Neuronal stem cell (in vitro differentiated cells): ENCODE data around the gene F5.

Source experiments
- DNase-seq: peaks from one replicate; pipeline ENCODE4 v3.0.0-alpha.2; 2013; ENCODE audit warnings: low spot score
- H2AFZ ChIP-seq: one replicate; pipeline ENCODE4 v1.6.1; 2013; ENCODE audit warnings: mild to moderate bottlenecking, low read length, inconsistent platforms
- H2AK5ac ChIP-seq: 2 replicates; pipeline ENCODE4 v1.6.1; 2013; ENCODE audit warnings: low read depth, mild to moderate bottlenecking, inconsistent platforms, low read length, moderate library complexity, mixed read lengths
- H2BK120ac ChIP-seq: 2 replicates; pipeline ENCODE4 v1.6.1; 2013; ENCODE audit warnings: low read depth, mild to moderate bottlenecking, inconsistent platforms, low read length, moderate library complexity, mixed read lengths
- H2BK12ac ChIP-seq: one replicate; pipeline ENCODE4 v1.6.1; 2013; ENCODE audit warnings: low read length, inconsistent platforms
- H2BK15ac ChIP-seq: 2 replicates; pipeline ENCODE4 v1.6.1; 2013; ENCODE audit warnings: mild to moderate bottlenecking, low read length, inconsistent platforms, mixed read lengths
- H2BK5ac ChIP-seq: one replicate; pipeline ENCODE4 v1.6.1; 2013; ENCODE audit warnings: inconsistent platforms, mild to moderate bottlenecking, low read length, moderate library complexity
- H3K14ac ChIP-seq: one replicate; pipeline ENCODE4 v1.6.1; 2013; ENCODE audit warnings: low read length, inconsistent platforms
- H3K18ac ChIP-seq: 2 replicates; pipeline ENCODE4 v1.6.1; 2013; ENCODE audit warnings: low read length, inconsistent platforms
- H3K23ac ChIP-seq: 2 replicates; pipeline ENCODE4 v1.6.1; 2013; ENCODE audit warnings: low read depth, mild to moderate bottlenecking, mixed read lengths, low read length, inconsistent platforms; ENCODE audit not compliant: poor library complexity
- H3K27ac ChIP-seq: replicated peaks from 3 replicates; pipeline ENCODE4 v1.5.1; 2013; ENCODE audit warnings: low read length, inconsistent platforms
- H3K27me3 ChIP-seq, 3 experiments: 2 replicates each; pipeline ENCODE4 v1.6.1; 2013; ENCODE audit warnings: low read length in 3 of 3, mild to moderate bottlenecking in 2 of 3, inconsistent platforms in 1 of 3, low read depth in 1 of 3, mixed read lengths in 1 of 3, moderate library complexity in 1 of 3; ENCODE audit not compliant: control insufficient read depth in 3 of 3, insufficient read depth in 3 of 3
- H3K36me3 ChIP-seq, 2 donors: replicated peaks in 1 of 2; 2 replicates each; pipeline ENCODE4 v1.6.1; 2013; ENCODE audit warnings: low read length in 2 of 2; ENCODE audit not compliant: control insufficient read depth in 2 of 2, insufficient read depth in 2 of 2
- H3K4ac ChIP-seq: 2 replicates; pipeline ENCODE4 v1.6.1; 2013; ENCODE audit warnings: inconsistent platforms, mild to moderate bottlenecking, low read length, moderate library complexity
- H3K4me1 ChIP-seq, 2 donors: 1 replicate in 1 of 2; 2 replicates in 1 of 2; pipeline ENCODE4 v1.6.1; 2013; ENCODE audit warnings: low read length in 2 of 2, low read depth in 1 of 2; ENCODE audit not compliant: control insufficient read depth in 2 of 2, insufficient read depth in 1 of 2
- H3K4me2 ChIP-seq: one replicate; pipeline ENCODE4 v1.6.1; 2013; ENCODE audit warnings: mild to moderate bottlenecking, low read length, inconsistent platforms; ENCODE audit not compliant: insufficient read depth, poor library complexity, severe bottlenecking
- H3K4me3 ChIP-seq, 2 donors: 2 replicates each; pipeline ENCODE4 v1.5.1; 2013; ENCODE audit warnings: low read length in 2 of 2, mild to moderate bottlenecking in 2 of 2, inconsistent platforms in 1 of 2, moderate library complexity in 1 of 2
- H3K79me1 ChIP-seq: one replicate; pipeline ENCODE4 v1.6.1; 2013; ENCODE audit warnings: low read depth, mild to moderate bottlenecking, inconsistent platforms, low read length, moderate library complexity
- H3K9ac ChIP-seq: one replicate; pipeline ENCODE4 v1.6.1; 2013; ENCODE audit warnings: mild to moderate bottlenecking, low read depth, low read length, inconsistent platforms; ENCODE audit not compliant: poor library complexity
- H3K9me3 ChIP-seq, 2 donors: replicated peaks in 1 of 2; 2 replicates each; pipeline versions ENCODE3 to v1.6.1; 2013; ENCODE audit warnings: low read length in 2 of 2, mild to moderate bottlenecking in 2 of 2, inconsistent platforms in 1 of 2, low read depth in 1 of 2, mixed read lengths in 1 of 2, moderate library complexity in 1 of 2; ENCODE audit not compliant: control insufficient read depth in 2 of 2, insufficient read depth in 1 of 2
- H4K8ac ChIP-seq: one replicate; pipeline ENCODE4 v1.6.1; 2013; ENCODE audit warnings: low read depth, mild to moderate bottlenecking, inconsistent platforms, low read length, moderate library complexity
- H4K91ac ChIP-seq: one replicate; pipeline ENCODE4 v1.6.1; 2013; ENCODE audit warnings: low read length, low read depth, mild to moderate bottlenecking, inconsistent platforms; ENCODE audit not compliant: poor library complexity
- WGBS, 2 donors: extraction: QIAGEN DNeasy Blood & Tissue Kit; methylation state at CpG; one replicate each; pipeline ENCODE4 v1.1.7; 2013; ENCODE audit warnings: missing lambda C conversion rate in 2 of 2, mixed read lengths in 1 of 2; ENCODE audit not compliant: insufficient read length in 2 of 2, insufficient replicate concordance in 1 of 2; ENCODE audit errors: extremely low coverage in 2 of 2; 5-methylcytosine and 5-hydroxymethylcytosine counted together

F5 gene

DNA sequence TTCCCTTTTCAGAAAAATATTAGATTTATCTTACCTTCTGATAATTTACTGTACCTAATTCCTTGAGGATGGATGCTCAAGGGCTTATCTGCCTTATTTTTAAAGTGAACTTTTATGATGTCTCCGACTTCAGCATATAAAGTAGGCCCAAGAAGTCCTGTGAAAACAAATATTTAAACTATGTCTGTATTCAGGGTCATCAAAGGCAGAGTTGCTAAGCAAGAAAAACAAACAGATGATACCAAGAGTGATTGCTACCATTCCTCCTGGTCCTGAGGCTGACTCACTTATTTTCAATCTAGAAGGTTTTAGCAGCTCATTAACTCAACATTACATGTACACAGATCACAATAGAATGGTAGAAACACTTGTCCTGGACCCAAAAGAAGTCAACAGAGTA lies 14.1 kb downstream of the F5 start:
- no peak overlapping the region for H3K4me2 ChIP-seq
- no peak overlapping the region for H4K8ac ChIP-seq
- no peak overlapping the region for H2AK5ac ChIP-seq
- no peak overlapping the region for H2BK12ac ChIP-seq
- no CpG with 5 or more reads among the region's 1 CpG for WGBS, 2 donors
- H3K27me3 ChIP-seq: no peaks in the 10 kb centered on the region
- H3K4ac ChIP-seq: no peak overlapping the region
- no peaks in the 10 kb centered on the region for H3K79me1 ChIP-seq
- H3K14ac ChIP-seq: no peak overlapping the region
- H3K4me1 ChIP-seq: no peaks in the 10 kb centered on the region
- no peak overlapping the region for H3K18ac ChIP-seq
- H3K36me3 ChIP-seq: no peaks in the 10 kb centered on the region
- no peak overlapping the region for H3K27ac ChIP-seq
- H2BK15ac ChIP-seq: no peak overlapping the region
- no peak overlapping the region for H2AFZ ChIP-seq
- no peak overlapping the region for H3K9ac ChIP-seq
- no peak overlapping the region for H3K4me3 ChIP-seq
- no peak for DNase-seq
- H2BK5ac ChIP-seq: no peak overlapping the region
- no peak overlapping the region for H3K23ac ChIP-seq
- no peak overlapping the region for H2BK120ac ChIP-seq
- no peaks in the 10 kb centered on the region for H3K9me3 ChIP-seq
- H4K91ac ChIP-seq: no peak overlapping the region

DNA sequence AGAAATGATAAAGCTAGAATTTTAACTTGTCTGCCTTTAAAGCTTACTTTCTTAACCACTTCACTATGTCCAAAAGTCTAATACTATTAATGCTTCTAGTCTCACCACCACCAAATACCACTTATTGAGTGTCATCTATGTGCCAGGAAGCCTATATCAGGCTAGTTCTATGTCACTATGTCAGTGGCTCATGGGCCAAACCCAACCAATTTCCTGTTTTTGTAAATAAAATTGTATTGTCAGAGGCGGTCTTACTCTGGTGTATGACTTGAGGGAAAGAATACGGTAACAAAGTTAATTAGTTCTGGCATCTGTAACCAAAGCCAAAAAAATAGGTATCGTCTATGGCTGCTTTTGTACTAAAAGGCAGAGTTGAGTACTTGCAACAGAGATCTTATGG lies 14.8 kb downstream of the F5 start:
- H3K9me3 ChIP-seq: no peaks in the 10 kb centered on the region
- no peak overlapping the region for H4K91ac ChIP-seq
- H2BK120ac ChIP-seq: no peak overlapping the region
- no peak overlapping the region for H3K18ac ChIP-seq
- no peak overlapping the region for H2AFZ ChIP-seq
- H3K4ac ChIP-seq: no peak overlapping the region
- H3K9ac ChIP-seq: no peak overlapping the region
- H3K23ac ChIP-seq: no peak overlapping the region
- H3K14ac ChIP-seq: no peak overlapping the region
- H3K4me2 ChIP-seq: no peak overlapping the region
- no peaks in the 10 kb centered on the region for H3K79me1 ChIP-seq
- H3K4me1 ChIP-seq: no peaks in the 10 kb centered on the region
- no peaks in the 10 kb centered on the region for H3K36me3 ChIP-seq
- no peak overlapping the region for H3K4me3 ChIP-seq
- no peak overlapping the region for H4K8ac ChIP-seq
- no CpG with 5 or more reads among the region's 3 CpGs for WGBS, 2 donors
- no peaks in the 10 kb centered on the region for H3K27me3 ChIP-seq
- DNase-seq: no peak
- no peak overlapping the region for H2BK12ac ChIP-seq
- no peak overlapping the region for H2BK5ac ChIP-seq
- no peak overlapping the region for H3K27ac ChIP-seq
- H2AK5ac ChIP-seq: no peak overlapping the region
- no peak overlapping the region for H2BK15ac ChIP-seq

DNA sequence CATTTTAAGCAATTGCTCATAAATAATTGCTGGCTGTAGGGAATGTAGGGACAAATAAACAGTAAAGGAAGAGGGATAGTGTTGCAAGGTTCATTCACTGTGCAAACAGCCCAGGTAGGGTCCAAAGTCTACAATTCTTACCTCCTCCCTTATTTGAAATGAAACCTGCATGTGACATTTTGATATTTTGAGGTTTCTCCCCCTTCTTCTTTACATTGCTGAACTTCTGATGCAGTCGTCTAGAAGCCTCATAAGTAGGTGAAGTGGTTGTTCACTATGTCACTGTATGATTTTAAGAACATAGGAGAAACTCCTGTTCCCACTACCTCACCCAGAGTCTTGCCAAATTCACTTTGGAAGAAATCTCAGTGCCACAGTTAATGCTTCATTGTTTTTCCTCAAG lies 16.1 kb downstream of the F5 start:
- Histone ChIP-seq H3K4ac (no peak overlapping the region), H3K4me2 (no peak overlapping the region), H3K14ac (no peak overlapping the region), H3K36me3 (no peaks in the 10 kb centered on the region), H3K9ac (no peak overlapping the region), H3K4me3 (no peak overlapping the region), H3K18ac (no peak overlapping the region), H2BK12ac (no peak overlapping the region), H2AFZ (no peak overlapping the region), H2BK120ac (no peak overlapping the region), H3K27me3 (no peaks in the 10 kb centered on the region), H4K8ac (no peak overlapping the region), H2BK5ac (no peak overlapping the region), H3K27ac (no peak overlapping the region), H3K9me3 (no peaks in the 10 kb centered on the region), H2AK5ac (no peak overlapping the region), H4K91ac (no peak overlapping the region), H3K23ac (no peak overlapping the region), H2BK15ac (no peak overlapping the region), H3K79me1 (no peaks in the 10 kb centered on the region), H3K4me1 (no peaks in the 10 kb centered on the region)
- DNase-seq: no peak
- no CpG with 5 or more reads among the region's 1 CpG for WGBS, 2 donors

DNA sequence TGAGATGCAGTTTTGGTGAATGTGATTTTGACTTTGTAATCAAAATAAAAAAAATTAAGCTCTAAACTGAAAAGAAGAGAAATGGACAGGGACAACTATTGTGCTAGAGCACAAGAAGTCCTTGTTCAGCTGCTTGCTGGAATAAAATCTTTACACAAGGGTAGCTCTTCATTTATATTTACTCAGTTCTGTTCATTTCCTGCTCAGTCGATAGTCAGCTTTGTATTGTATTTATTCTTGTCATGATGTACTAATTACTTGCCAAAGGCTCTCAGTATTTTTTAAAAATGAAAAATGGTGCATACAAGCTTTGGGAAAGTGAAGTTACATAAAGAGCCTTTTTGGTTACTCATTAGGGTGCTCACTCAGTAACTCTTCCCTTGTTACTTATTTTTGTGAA lies 17.8 kb downstream of the F5 start:
- no CpG with 5 or more reads among the region's 1 CpG for WGBS, 2 donors

More for the DNA sequence above, 17.8 kb downstream of the F5 start:
- no peak overlapping the region for H3K4ac ChIP-seq
- no peaks in the 10 kb centered on the region for H3K36me3 ChIP-seq
- H3K9me3 ChIP-seq: no peaks in the 10 kb centered on the region
- H3K4me3 ChIP-seq: no peak overlapping the region
- no peak overlapping the region for H3K4me2 ChIP-seq
- no peak overlapping the region for H4K91ac ChIP-seq
- H2AFZ ChIP-seq: no peak overlapping the region
- no peak overlapping the region for H2BK120ac ChIP-seq
- no peak overlapping the region for H2BK15ac ChIP-seq
- H3K14ac ChIP-seq: no peak overlapping the region
- no peak overlapping the region for H3K23ac ChIP-seq
- H3K18ac ChIP-seq: no peak overlapping the region
- H3K9ac ChIP-seq: no peak overlapping the region
- DNase-seq: no peak
- H3K27me3 ChIP-seq: no peaks in the 10 kb centered on the region
- no peaks in the 10 kb centered on the region for H3K4me1 ChIP-seq
- H3K27ac ChIP-seq: no peak overlapping the region
- H2BK5ac ChIP-seq: no peak overlapping the region
- no peak overlapping the region for H2AK5ac ChIP-seq
- H4K8ac ChIP-seq: no peak overlapping the region
- H2BK12ac ChIP-seq: no peak overlapping the region
- no peaks in the 10 kb centered on the region for H3K79me1 ChIP-seq
